SK-N-MC (cell line): ENCODE results near the gene HINT3.
A peak's percentile ranks its signal among the peaks of the same experiment; 100 is the strongest.
"Not testable (repeated sequence)": the region's sequence is repeated elsewhere in the genome, so short reads cannot be mapped to it uniquely, and the experiment has no call there.

Experiments
- DNase-seq: peaks from one replicate; pipeline ENCODE4 v3.0.0-alpha.2; 2011; ENCODE audit warnings: low read depth, low spot score
- H3K27ac ChIP-seq: fragments of 200-600 bp; sonication (generic); 2 replicates; pipeline ENCODE4 v1.5.1; 2016; ENCODE audit warnings: mixed run types
- H3K36me3 ChIP-seq: fragments of 200-600 bp; sonication (generic); 2 replicates; pipeline ENCODE4 v1.6.1; 2017; ENCODE audit warnings: antibody characterized with exemption, low read length, mixed read lengths; ENCODE audit not compliant: insufficient read depth
- H3K4me3 ChIP-seq: fragments of 200-600 bp; sonication (generic); 2 replicates; pipeline ENCODE4 v1.5.1; 2016
- H3K9ac ChIP-seq: fragments of 200-600 bp; sonication (generic); 2 replicates; pipeline ENCODE4 v1.8.0; 2017; ENCODE audit warnings: mixed run types, mixed read lengths; ENCODE audit not compliant: insufficient read length
- H3K9me3 ChIP-seq: fragments of 200-600 bp; sonication (generic); 2 replicates; pipeline ENCODE4 v1.6.1; 2017; ENCODE audit warnings: low read depth, mild to moderate bottlenecking, antibody characterized with exemption, low read length, moderate library complexity, mixed read lengths
- EZH2 ChIP-seq: fragments of 200-600 bp; sonication (generic); IDR thresholded peaks from one replicate; pipeline ENCODE4 v1.6.1; 2017; ENCODE audit warnings: antibody characterized with exemption
- FOXP2 ChIP-seq: optimal IDR thresholded peaks from 2 replicates; pipeline ENCODE3; 2011; ENCODE audit warnings: mild to moderate bottlenecking, moderate library complexity; ENCODE audit not compliant: insufficient read depth; ENCODE audit errors: extremely low read length, control extremely low read depth
- POLR2AphosphoS5 ChIP-seq: IDR thresholded peaks from 2 replicates; pipeline ENCODE4 v1.6.1; 2012; ENCODE audit warnings: mild to moderate bottlenecking, low read depth, low read length, borderline replicate concordance

The HINT3 gene

DNA sequence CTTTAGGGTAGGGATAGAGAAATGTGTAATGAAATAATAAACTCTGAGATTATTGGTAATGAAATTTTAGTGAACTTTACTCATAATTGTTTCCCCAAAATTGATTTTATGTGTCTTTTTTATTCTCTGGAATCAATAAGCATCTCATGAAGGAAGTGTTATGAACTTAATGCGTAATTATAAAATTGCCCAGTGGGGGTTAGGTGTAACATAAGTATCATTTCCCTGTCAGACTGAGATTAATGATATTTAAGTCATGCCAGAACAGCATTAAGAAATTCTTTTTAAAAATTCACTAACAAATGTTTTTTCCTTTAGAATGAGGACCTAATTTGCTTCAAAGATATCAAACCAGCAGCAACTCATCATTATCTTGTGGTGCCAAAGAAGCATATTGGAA, 10.0 kb downstream of the HINT3 start:
- Histone ChIP-seq H3K36me3 (peaks cover 9% of the 10 kb centered on the region; the same call in 1 of the 2 replicates), H3K4me3 (no peak overlapping the region), H3K9me3 (no peaks in the 10 kb centered on the region), H3K27ac (no peak overlapping the region), H3K9ac (no peak overlapping the region)
- DNase-seq = no peak
- no peak for TF ChIP-seq FOXP2
- TF ChIP-seq POLR2AphosphoS5 = no peak
- TF ChIP-seq EZH2 = no peak

DNA sequence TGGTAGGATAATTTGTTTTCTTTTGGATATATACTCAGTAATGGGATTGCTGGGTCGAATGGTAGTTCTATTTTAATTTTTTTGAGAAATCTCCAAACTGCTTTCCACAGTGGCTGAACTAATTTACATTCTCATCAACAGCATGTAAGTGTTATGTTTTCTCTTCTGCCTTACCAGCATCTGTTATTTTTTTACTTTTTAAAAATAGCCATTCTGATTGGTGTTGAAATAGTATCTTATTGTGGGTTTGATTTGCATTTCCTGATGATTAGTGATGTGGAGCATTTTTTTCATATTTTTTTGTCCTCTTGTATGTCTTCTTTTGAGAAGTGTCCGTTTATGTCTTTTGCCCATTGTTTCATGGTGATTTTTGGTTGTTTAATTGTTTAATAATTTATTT, 11.9 kb downstream of the HINT3 start:
- H3K36me3 ChIP-seq = peaks cover 9% of the 10 kb centered on the region; the same call in 1 of the 2 replicates
- no peak for DNase-seq
- H3K4me3 ChIP-seq = no peak overlapping the region
- no peak overlapping the region for H3K27ac ChIP-seq
- no peak overlapping the region for H3K9ac ChIP-seq
- TF ChIP-seq EZH2 (no peak), POLR2AphosphoS5 (no peak), FOXP2 (no peak)
- H3K9me3 ChIP-seq = no peaks in the 10 kb centered on the region

GRCh38 chr6:125970760-125971159, 14.2 kb downstream of the HINT3 start:
- H3K27ac ChIP-seq = no peak overlapping the region
- TF ChIP-seq POLR2AphosphoS5 = no peak
- TF ChIP-seq EZH2 = no peak
- no peak for TF ChIP-seq FOXP2
- peaks cover 9% of the 10 kb centered on the region; the same call in 1 of the 2 replicates for H3K36me3 ChIP-seq
- no peak overlapping the region for H3K4me3 ChIP-seq
- no peaks in the 10 kb centered on the region for H3K9me3 ChIP-seq
- H3K9ac ChIP-seq = no peak overlapping the region
- no peak for DNase-seq

GRCh38 chr6:125972478-125972877, 15.9 kb downstream of the HINT3 start:
- not testable (repeated sequence) for H3K4me3 ChIP-seq, H3K9ac ChIP-seq, H3K9me3 ChIP-seq, H3K36me3 ChIP-seq, DNase-seq, H3K27ac ChIP-seq

DNA sequence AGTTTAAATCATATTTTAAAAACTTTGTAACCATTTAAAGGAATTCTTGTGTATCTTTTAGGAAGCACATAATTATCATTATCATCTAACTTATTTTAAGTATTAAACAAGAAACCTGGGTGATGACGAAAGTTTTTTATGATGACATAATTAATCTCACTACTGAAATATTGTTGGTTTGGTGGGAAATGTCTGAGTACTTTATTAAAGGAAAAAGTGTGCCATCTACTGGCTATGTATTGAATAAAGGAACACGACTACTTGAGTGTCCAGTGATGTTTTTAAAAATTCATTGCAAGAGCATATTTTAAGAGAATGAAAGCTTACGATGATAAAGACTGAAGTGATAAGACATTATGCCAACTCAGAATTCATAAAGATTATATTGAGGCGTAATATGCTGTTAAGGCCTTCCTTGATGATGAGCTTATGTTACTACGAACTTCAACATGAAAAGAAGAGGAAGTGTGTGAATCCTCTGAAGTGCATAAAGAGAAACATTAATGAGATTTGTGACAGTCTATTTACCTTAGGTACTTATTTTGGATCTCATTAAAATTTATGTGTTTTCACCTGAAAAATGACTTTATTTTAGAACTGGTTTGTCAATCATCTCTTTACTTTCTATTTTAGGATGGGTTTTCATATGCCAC, 17.8 kb downstream of the HINT3 start:
- Histone ChIP-seq H3K9me3 (no peaks in the 10 kb centered on the region), H3K4me3 (no peak overlapping the region), H3K36me3 (no peaks in the 10 kb centered on the region), H3K9ac (no peak overlapping the region), H3K27ac (peak overlapping the region; percentile 42; the same call in 1 of the 2 replicates)
- DNase-seq = no peak
- TF ChIP-seq FOXP2 = no peak
- no peak for TF ChIP-seq POLR2AphosphoS5
- TF ChIP-seq EZH2 = no peak

DNA sequence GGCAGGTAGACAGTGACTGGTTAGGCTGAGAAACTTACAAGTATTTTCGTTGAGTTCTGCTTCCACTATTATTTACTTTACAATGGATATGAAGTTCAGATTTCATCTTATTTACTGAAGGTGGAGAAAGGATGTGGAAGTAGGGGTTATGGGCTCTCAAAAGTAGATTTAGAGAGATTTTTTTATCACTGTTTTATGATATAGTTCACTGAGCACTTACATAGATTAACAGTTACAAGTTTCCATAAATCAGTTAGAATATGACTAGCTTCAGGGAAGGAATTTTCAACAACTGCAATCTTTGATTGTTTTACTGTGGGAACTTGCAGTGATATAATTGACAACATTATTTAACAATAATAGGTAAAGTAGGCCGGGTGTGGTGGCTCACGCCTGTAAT, 22.5 kb downstream of the HINT3 start:
- no peaks in the 10 kb centered on the region for H3K9me3 ChIP-seq
- H3K4me3 ChIP-seq = no peak overlapping the region
- no peak overlapping the region for H3K9ac ChIP-seq
- H3K27ac ChIP-seq = no peak overlapping the region
- no peaks in the 10 kb centered on the region for H3K36me3 ChIP-seq
- TF ChIP-seq EZH2 (no peak), FOXP2 (no peak), POLR2AphosphoS5 (no peak)
- DNase-seq = no peak

DNA sequence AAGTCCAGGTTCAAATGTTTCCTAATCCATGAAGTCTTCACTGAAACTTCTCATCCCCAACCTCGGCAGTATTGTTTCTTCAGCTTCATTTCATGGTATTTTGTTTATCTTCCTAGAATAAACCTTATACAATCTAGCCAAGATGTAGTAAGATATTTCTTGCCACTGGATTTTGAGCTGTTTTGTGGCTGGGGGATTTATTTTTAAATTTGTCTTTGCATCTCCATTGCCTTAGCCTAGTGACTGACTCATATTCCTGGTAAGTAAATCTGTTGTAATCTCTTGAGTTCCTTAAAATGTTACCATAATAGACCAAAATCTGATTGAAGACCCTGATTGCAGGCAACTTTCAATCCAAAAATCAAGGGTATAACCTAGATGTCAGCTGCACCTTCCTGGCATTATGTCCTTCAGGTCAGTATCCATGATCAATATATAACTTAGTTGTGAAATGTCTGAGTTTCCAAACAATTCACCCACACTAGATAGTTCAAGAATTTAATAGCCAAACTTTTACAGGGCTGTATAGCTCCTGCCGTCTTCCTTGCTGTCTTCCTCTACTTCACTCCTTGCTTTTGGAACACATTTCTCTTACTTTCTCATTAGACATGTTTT, 25.1 kb downstream of the HINT3 start:
- Histone ChIP-seq H3K4me3 (no peak overlapping the region), H3K27ac (no peak overlapping the region), H3K9me3 (no peaks in the 10 kb centered on the region), H3K9ac (no peak overlapping the region), H3K36me3 (no peaks in the 10 kb centered on the region)
- no peak for DNase-seq
- TF ChIP-seq POLR2AphosphoS5 = no peak
- no peak for TF ChIP-seq EZH2
- no peak for TF ChIP-seq FOXP2

GRCh38 chr6:125983246-125983945, 26.8 kb downstream of the HINT3 start:
- Histone ChIP-seq H3K4me3 (peak overlapping the region; percentile 35; the same call in 1 of the 2 replicates), H3K27ac (peak overlapping the region; percentile 81), H3K9me3 (no peaks in the 10 kb centered on the region), H3K36me3 (no peaks in the 10 kb centered on the region), H3K9ac (peak overlapping the region; percentile 43)
- TF ChIP-seq EZH2 (no peak), FOXP2 (no peak), POLR2AphosphoS5 (no peak)
- peak; percentile 35 for DNase-seq
